Endothelial cell of umbilical vein (primary cell): Measurements from ENCODE around the gene DEK. TPM values are rescaled to one million over a fixed set of nuclear protein-coding genes. Genes with fewer than 3 reads are reported as not detected.

Source experiments
- BruUV-seq: library from RNA; stranded (reverse); fragments of 400-500 nt; replicated peaks from 2 replicates; lab custom pipeline; 2021; lab: Mats Ljungman, UMichigan
- CTCF ChIA-PET: fragments of 300-600, 350-600 bp; sonication (Branson Sonifier 250); formaldehyde crosslinking; loops from one replicate; lab custom pipeline; 2021; ENCODE audit warnings: antibody characterized with exemption, inconsistent platforms; lab: Charles Lee
- POLR2A ChIA-PET: fragments of 300-600, 350-600 bp; sonication (Branson Sonifier 250); formaldehyde crosslinking; loops from one replicate; lab custom pipeline; 2021; ENCODE audit warnings: antibody characterized with exemption, inconsistent platforms; lab: Charles Lee
- DNase-seq: peaks from one replicate; pipeline ENCODE4 v3.0.0-alpha.2; 2011; ENCODE audit warnings: low read depth, low spot score
- FAIRE-seq: peaks from 2 replicates; lab custom pipeline; 2011; peaks lifted over from hg19 to GRCh38; lab: Jason Lieb, UNC
- H2AFZ ChIP-seq: 2 replicates; pipeline ENCODE4 v1.6.0; 2012; ENCODE audit warnings: low read depth, low read length, control low read depth, inconsistent platforms
- H3K27ac ChIP-seq: 2 replicates; pipeline ENCODE4 v1.5.1; 2011; ENCODE audit warnings: low read depth, mild to moderate bottlenecking, control low read depth, low read length, moderate library complexity; ENCODE audit not compliant: insufficient read depth
- H3K27me3 ChIP-seq, 2 experiments: 2 replicates each; pipeline versions ENCODE4 v1.6.0 to v1.6.1; 2011; ENCODE audit warnings: low read length in 2 of 2, mixed read lengths in 1 of 2; ENCODE audit not compliant: control insufficient read depth in 2 of 2, insufficient read depth in 2 of 2
- H3K36me3 ChIP-seq, 2 experiments: 2 replicates in 1 of 2; 3 replicates in 1 of 2; pipeline ENCODE4 v1.5.1; 2011; ENCODE audit warnings: low read length in 2 of 2, mild to moderate bottlenecking in 1 of 2, moderate library complexity in 1 of 2; ENCODE audit not compliant: control insufficient read depth in 2 of 2, insufficient read depth in 2 of 2; ENCODE audit errors: extremely low read depth in 1 of 2
- H3K4me1 ChIP-seq: 3 replicates; pipeline ENCODE4 v1.5.1; 2011; ENCODE audit warnings: mild to moderate bottlenecking, low read length; ENCODE audit not compliant: control insufficient read depth, insufficient read depth; ENCODE audit errors: extremely low read depth
- H3K4me2 ChIP-seq: 2 replicates; pipeline ENCODE4 v1.6.1; 2011; ENCODE audit warnings: low read length, control low read depth, mixed read lengths; ENCODE audit not compliant: insufficient read depth
- H3K4me3 ChIP-seq, 3 experiments: fragments of 200-600 bp in 1 of 3; sonication (generic), shearing (Covaris generic) in 1 of 3; replicated peaks in 1 of 3; 2 replicates each; pipeline ENCODE4 v1.5.1; 2011 to 2016; ENCODE audit warnings: control low read depth in 3 of 3, low read length in 3 of 3, mild to moderate bottlenecking in 2 of 3, inconsistent platforms in 1 of 3, low read depth in 1 of 3, moderate library complexity in 1 of 3; ENCODE audit not compliant: insufficient read depth in 1 of 3
- H3K79me2 ChIP-seq: 2 replicates; pipeline ENCODE4 v1.6.0; 2012; ENCODE audit warnings: low read length, inconsistent platforms; ENCODE audit not compliant: control insufficient read depth, insufficient read depth
- H3K9ac ChIP-seq: replicated peaks from 2 replicates; pipeline ENCODE3; 2011; ENCODE audit warnings: low read length, control low read depth; ENCODE audit not compliant: insufficient read depth; ENCODE audit errors: extremely low read depth
- H3K9me1 ChIP-seq: replicated peaks from 3 replicates; pipeline ENCODE4 v1.6.0; 2011; ENCODE audit warnings: mild to moderate bottlenecking, low read length; ENCODE audit not compliant: control insufficient read depth, insufficient read depth; ENCODE audit errors: extremely low read depth
- H3K9me3 ChIP-seq: replicated peaks from 2 replicates; pipeline ENCODE4 v1.5.1; 2012; ENCODE audit warnings: low read length, inconsistent platforms; ENCODE audit not compliant: control insufficient read depth, insufficient read depth
- H4K20me1 ChIP-seq: replicated peaks from 2 replicates; pipeline ENCODE3; 2011; ENCODE audit warnings: mild to moderate bottlenecking, low read length; ENCODE audit not compliant: control insufficient read depth, insufficient read depth; ENCODE audit errors: extremely low read depth
- EZH2 ChIP-seq: IDR thresholded peaks from 2 replicates; pipeline ENCODE4 v1.6.1; 2012; ENCODE audit warnings: borderline replicate concordance, low read depth, mild to moderate bottlenecking, moderate library complexity, low read length, inconsistent platforms; ENCODE audit not compliant: severe bottlenecking
- FOS ChIP-seq: IDR thresholded peaks from 2 replicates; pipeline ENCODE4 v1.6.1; 2011; ENCODE audit warnings: mild to moderate bottlenecking, low read length, moderate library complexity, borderline replicate concordance; ENCODE audit not compliant: insufficient read depth
- GATA2 ChIP-seq: IDR thresholded peaks from 2 replicates; pipeline ENCODE4 v1.7.0; 2011; ENCODE audit warnings: low read depth, mild to moderate bottlenecking, moderate library complexity, mixed read lengths, low read length; ENCODE audit not compliant: insufficient read length, insufficient read depth
- JUN ChIP-seq: IDR thresholded peaks from 2 replicates; pipeline ENCODE4 v1.6.1; 2011; ENCODE audit warnings: borderline replicate concordance, low read depth; ENCODE audit not compliant: insufficient read length, insufficient read depth
- MYC ChIP-seq: IDR thresholded peaks from one replicate; pipeline ENCODE4 v1.6.1; 2011; ENCODE audit warnings: mild to moderate bottlenecking, low read depth, low read length
- POLR2A ChIP-seq: IDR thresholded peaks from 2 replicates; pipeline ENCODE4 v1.6.1; 2012; ENCODE audit warnings: low read depth, mild to moderate bottlenecking, control low read depth, low read length
- POLR2AphosphoS5 ChIP-seq: IDR thresholded peaks from 2 replicates; pipeline ENCODE4 v1.6.1; 2012; ENCODE audit warnings: low read depth, mild to moderate bottlenecking, control low read depth, low read length, moderate library complexity; ENCODE audit not compliant: insufficient read depth
- dilution Hi-C: fragments of 300-500 bp; cut with MboI; formaldehyde crosslinking; loops from one replicate; pipeline ENCODE4 v1.15.0; 2019; ENCODE audit warnings: low sequenced_read_pairs; ENCODE audit not compliant: extremely low pct_ligation_motif_present
- intact Hi-C: fragments of 100-400 bp; cut with micrococcal nuclease; formaldehyde crosslinking; loops from one replicate; pipeline ENCODE4 v1.10.0; 2022
- polyA plus RNA-seq, 4 experiments: library from polyadenylated mRNA; depleted of rRNA in 3 of 4; stranded (reverse) in 3 of 4; unstranded in 1 of 4; fragments of >200 nt; gene quantifications; 2 replicates each; pipeline versions ENCODE4 v1.2.1 to v1.2.3, GENCODE V29; 2011 to 2012; ENCODE audit warnings: missing spikeins in 1 of 4
- total RNA-seq: library from RNA; stranded (reverse); gene quantifications from 2 replicates; pipeline ENCODE4 v1.2.3, GENCODE V29; 2021
- TF ChIP-seq, protein P1 (sequence below), 2 donors: IDR thresholded peaks; 1 replicate in 1 of 2; 2 replicates in 1 of 2; pipeline ENCODE4 v1.5.1; 2011; ENCODE audit warnings: low read length in 2 of 2, mild to moderate bottlenecking in 2 of 2, moderate library complexity in 2 of 2, control low read depth in 1 of 2, inconsistent platforms in 1 of 2, low read depth in 1 of 2; ENCODE audit not compliant: insufficient read depth in 1 of 2; ENCODE audit errors: extremely low read depth in 1 of 2
- TF ChIP-seq, protein P2 (sequence below): IDR thresholded peaks from 2 replicates; pipeline ENCODE4 v1.6.1; 2011; ENCODE audit not compliant: insufficient read depth, insufficient read length

The DEK gene
- total and polyA plus RNA-seq, 2 donors (not counting 3 experiments of a cell fraction or from before 2014, with no cell fraction given): 19.0 to 120 TPM

DNA sequence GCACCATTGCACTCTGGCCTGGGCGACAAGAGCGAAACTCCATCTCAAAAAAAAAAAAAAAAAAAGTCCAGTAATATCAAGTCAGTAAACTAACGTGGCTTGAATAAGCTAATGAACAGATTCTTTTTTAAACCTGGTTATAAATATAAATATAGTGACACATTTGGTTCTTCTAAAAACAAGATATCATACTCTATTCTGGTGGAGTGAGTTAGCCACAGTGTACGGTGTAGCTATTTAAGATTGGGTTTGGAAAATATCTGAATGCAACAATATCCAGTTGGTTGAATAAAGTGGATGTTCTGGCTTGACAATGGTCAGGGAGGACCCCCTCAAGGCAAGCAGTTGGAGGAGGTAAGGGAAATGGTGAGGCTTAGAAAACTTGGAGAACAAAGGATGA, 5.9 kb upstream of the DEK start:
- ChIA-PET POLR2A (no interaction called here), CTCF (no interaction called here)
- no peaks in the 10 kb centered on the region for H3K9me3 ChIP-seq
- DNase-seq (no peak), FAIRE-seq (no peak)
- intact Hi-C loops (no loop called here), dilution Hi-C loops (no loop called here)
- H2AFZ ChIP-seq: no peak overlapping the region
- TF ChIP-seq, protein P1, sequence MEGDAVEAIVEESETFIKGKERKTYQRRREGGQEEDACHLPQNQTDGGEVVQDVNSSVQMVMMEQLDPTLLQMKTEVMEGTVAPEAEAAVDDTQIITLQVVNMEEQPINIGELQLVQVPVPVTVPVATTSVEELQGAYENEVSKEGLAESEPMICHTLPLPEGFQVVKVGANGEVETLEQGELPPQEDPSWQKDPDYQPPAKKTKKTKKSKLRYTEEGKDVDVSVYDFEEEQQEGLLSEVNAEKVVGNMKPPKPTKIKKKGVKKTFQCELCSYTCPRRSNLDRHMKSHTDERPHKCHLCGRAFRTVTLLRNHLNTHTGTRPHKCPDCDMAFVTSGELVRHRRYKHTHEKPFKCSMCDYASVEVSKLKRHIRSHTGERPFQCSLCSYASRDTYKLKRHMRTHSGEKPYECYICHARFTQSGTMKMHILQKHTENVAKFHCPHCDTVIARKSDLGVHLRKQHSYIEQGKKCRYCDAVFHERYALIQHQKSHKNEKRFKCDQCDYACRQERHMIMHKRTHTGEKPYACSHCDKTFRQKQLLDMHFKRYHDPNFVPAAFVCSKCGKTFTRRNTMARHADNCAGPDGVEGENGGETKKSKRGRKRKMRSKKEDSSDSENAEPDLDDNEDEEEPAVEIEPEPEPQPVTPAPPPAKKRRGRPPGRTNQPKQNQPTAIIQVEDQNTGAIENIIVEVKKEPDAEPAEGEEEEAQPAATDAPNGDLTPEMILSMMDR (IDR thresholded peaks at IDR 0.05; ENCODE audit: extremely low read depth in 1 of 2, insufficient read depth in 1 of 2, low read depth in 1 of 2, low read length in 2 of 2): no peak
- TF ChIP-seq POLR2AphosphoS5: no peak
- TF ChIP-seq, protein P2, sequence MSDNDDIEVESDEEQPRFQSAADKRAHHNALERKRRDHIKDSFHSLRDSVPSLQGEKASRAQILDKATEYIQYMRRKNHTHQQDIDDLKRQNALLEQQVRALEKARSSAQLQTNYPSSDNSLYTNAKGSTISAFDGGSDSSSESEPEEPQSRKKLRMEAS: no peak
- H3K4me1 ChIP-seq: no peaks in the 10 kb centered on the region
- H3K4me2 ChIP-seq: no peak overlapping the region
- H3K9me1 ChIP-seq: no peaks in the 10 kb centered on the region
- no TSS peak for BruUV-seq
- no peaks in the 10 kb centered on the region for H4K20me1 ChIP-seq
- no peaks in the 10 kb centered on the region for H3K79me2 ChIP-seq
- no peak overlapping the region for H3K27ac ChIP-seq
- H3K36me3 ChIP-seq: no peaks in the 10 kb centered on the region
- H3K27me3 ChIP-seq: peaks cover 6 to 9% of the 10 kb centered on the region in 2 experiments
- H3K9ac ChIP-seq: no peak overlapping the region
- no peak overlapping the region for H3K4me3 ChIP-seq

DNA sequence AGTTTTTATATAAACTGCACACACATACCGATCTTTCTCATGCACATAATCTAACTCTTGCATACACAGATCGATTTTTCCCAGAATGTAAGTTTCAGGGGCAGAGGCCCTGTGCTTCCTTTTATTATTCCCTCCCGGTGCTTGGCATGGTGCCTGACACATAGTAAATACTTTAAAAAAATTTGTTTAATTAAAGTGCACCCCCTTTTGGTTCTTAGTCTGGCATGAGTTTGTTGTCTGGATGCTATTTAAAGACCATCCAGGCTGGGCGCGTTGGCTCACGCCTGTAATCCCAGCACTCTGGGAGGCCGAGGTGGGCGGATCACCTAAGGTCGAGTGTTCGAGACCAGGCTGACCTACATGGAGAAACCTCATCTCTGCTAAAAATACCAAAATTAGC, 5.4 kb upstream of the DEK start:
- H3K9ac ChIP-seq: no peak overlapping the region
- no peak overlapping the region for H3K4me2 ChIP-seq
- TF ChIP-seq EZH2 (no peak), GATA2 (no peak), POLR2A (no peak), POLR2AphosphoS5 (no peak), FOS (no peak), MYC (no peak), JUN (no peak)
- TF ChIP-seq, protein P1 (IDR thresholded peaks at IDR 0.05; ENCODE audit: extremely low read depth in 1 of 2, insufficient read depth in 1 of 2, low read depth in 1 of 2, low read length in 2 of 2): no peak
- TF ChIP-seq, protein P2: no peak
- dilution Hi-C loops (no loop called here), intact Hi-C loops (loop anchor here (5.0 kb wide), 1 partner anchor 882 kb away; no protein-coding TSS in a partner anchor)
- H3K9me3 ChIP-seq: no peaks in the 10 kb centered on the region
- DNase-seq (no peak), FAIRE-seq (no peak)
- H3K4me3 ChIP-seq: no peak overlapping the region
- BruUV-seq: no TSS peak
- no peaks in the 10 kb centered on the region for H3K9me1 ChIP-seq
- no peaks in the 10 kb centered on the region for H4K20me1 ChIP-seq
- H3K4me1 ChIP-seq: peaks cover 4% of the 10 kb centered on the region
- H3K36me3 ChIP-seq: no peaks in the 10 kb centered on the region
- no peak overlapping the region for H2AFZ ChIP-seq
- CTCF ChIA-PET: no interaction called here
- H3K27ac ChIP-seq: no peak overlapping the region
- H3K27me3 ChIP-seq: peaks cover 6 to 8% of the 10 kb centered on the region in 2 experiments
- H3K79me2 ChIP-seq: no peaks in the 10 kb centered on the region
- POLR2A ChIA-PET: no interaction called here
